Astrocyte of the spinal cord (primary cell): Measurements from ENCODE around the gene PHF12.

ENCODE experiments used
- DNase-seq: peaks from one replicate; pipeline ENCODE4 v3.0.0; 2011; ENCODE audit warnings: low read depth, low spot score
- H3K4me3 ChIP-seq: 2 replicates; pipeline ENCODE4 v1.5.1; 2011; ENCODE audit warnings: low read depth, mild to moderate bottlenecking, low read length, moderate library complexity
- in situ Hi-C: cut with HindIII; loops from 2 replicates; pipeline ENCODE4 v1.10.0; 2017; ENCODE audit warnings: low sequenced_read_pairs
- TF ChIP-seq, protein P1 (sequence below): IDR thresholded peaks from 2 replicates; pipeline ENCODE4 v1.5.1; 2012; ENCODE audit warnings: low read depth, mild to moderate bottlenecking, low read length, inconsistent platforms

Gene PHF12

DNA sequence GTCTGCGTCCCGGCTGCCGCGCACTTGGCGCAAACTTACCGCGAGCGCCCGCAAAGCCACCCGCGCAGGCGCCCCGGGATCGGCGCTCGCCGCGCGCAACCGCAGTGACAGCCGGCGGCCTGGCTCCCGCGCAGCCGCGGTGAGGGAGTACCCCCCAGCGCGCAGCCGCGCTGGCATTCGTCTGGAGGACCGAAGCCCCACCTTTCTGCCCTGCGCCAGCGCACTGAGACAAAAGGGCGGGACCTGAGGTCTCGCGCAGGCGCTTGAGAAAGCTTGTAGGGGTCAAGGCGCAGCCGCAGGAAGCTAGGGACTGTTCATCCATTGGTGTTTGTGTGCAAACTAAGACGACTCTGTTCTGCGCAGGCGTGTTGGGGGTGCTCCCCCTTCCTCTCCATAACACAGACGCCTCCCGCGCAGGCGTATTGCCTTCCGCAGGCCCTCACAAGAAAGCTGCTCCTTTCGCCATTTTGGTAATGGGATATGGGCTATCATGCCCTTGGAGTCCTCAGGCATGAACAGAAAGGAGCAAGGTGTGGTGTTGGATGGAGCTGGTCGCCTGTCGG is at the start of gene PHF12:
Gene PHF12 (minus strand): TSS at position 91 of the 563 bp plus-strand sequence. CDS start 558 bp downstream, outside the sequence.
- peak; percentile 100 for DNase-seq
- TF ChIP-seq, protein P1, sequence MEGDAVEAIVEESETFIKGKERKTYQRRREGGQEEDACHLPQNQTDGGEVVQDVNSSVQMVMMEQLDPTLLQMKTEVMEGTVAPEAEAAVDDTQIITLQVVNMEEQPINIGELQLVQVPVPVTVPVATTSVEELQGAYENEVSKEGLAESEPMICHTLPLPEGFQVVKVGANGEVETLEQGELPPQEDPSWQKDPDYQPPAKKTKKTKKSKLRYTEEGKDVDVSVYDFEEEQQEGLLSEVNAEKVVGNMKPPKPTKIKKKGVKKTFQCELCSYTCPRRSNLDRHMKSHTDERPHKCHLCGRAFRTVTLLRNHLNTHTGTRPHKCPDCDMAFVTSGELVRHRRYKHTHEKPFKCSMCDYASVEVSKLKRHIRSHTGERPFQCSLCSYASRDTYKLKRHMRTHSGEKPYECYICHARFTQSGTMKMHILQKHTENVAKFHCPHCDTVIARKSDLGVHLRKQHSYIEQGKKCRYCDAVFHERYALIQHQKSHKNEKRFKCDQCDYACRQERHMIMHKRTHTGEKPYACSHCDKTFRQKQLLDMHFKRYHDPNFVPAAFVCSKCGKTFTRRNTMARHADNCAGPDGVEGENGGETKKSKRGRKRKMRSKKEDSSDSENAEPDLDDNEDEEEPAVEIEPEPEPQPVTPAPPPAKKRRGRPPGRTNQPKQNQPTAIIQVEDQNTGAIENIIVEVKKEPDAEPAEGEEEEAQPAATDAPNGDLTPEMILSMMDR: no peak
- in situ Hi-C loops: no loop called here
- H3K4me3 ChIP-seq: peak within 1 kb of the TSS; percentile 88

DNA sequence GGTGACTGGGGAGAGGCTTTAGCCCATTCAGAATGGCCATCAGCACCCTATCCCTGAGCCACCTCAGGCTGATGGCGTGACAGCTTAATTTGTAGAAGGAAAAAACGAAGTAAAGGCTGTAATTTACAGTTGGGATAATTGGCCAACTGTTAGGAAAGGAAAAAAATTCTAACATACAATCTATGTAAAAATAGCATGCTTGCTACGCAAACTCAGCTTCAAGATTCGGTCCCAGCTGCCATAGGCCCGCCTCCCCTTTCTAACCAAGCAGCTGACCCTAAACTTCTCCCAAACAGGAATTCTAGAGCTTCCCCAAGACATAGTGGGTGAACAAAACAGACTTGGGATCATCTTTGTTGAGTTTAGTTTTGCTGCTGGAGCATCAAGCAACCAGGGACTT is 49.7 kb upstream of the PHF12 start:
- in situ Hi-C loops: no loop called here
- TF ChIP-seq, protein P1: no peak
- DNase-seq: no peak
- no peak overlapping the region for H3K4me3 ChIP-seq

DNA sequence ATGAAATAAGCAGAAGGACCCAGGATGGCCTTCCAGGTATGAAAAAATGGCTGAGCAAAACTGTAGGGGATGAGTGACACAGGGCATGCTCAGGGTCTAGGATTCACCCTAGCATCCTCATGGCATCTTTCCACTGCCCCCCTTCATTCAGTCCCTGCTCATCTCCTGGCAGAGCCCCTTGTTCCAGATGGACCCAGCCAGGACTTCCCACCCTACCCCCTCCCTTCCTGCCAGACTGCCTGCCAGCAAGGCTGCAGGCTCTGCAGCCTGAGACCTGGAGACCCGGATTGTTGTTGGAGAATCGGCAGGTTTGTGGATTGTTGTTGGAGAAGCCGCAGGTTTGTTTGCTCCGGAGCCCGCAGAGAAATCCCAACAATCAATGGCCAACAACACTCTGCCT is 47.9 kb upstream of the PHF12 start:
- TF ChIP-seq, protein P1: no peak
- in situ Hi-C loops: no loop called here
- DNase-seq: no peak
- no peak overlapping the region for H3K4me3 ChIP-seq

DNA sequence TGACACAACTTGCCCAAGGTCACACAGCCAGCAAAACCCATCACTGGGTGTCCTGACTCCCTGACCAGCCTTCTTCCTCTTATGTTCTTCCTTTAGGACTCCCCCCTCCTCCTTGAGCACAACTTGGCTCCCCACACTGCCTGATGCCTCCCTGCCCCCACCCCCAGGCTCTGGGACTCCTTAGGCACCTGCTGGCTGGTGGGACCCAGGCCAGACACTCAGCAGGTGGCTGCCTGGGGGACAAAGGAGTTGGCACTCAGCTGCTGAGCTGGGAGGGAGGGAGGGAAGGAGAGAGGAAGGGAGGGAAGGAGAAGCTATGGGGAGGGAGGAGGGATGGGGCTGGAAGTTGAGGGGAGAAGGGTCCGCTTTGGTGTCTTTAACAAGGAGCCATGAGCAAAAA is 46.5 kb upstream of the PHF12 start:
- DNase-seq: no peak
- in situ Hi-C loops: no loop called here
- no peak overlapping the region for H3K4me3 ChIP-seq
- TF ChIP-seq, protein P1: no peak

DNA sequence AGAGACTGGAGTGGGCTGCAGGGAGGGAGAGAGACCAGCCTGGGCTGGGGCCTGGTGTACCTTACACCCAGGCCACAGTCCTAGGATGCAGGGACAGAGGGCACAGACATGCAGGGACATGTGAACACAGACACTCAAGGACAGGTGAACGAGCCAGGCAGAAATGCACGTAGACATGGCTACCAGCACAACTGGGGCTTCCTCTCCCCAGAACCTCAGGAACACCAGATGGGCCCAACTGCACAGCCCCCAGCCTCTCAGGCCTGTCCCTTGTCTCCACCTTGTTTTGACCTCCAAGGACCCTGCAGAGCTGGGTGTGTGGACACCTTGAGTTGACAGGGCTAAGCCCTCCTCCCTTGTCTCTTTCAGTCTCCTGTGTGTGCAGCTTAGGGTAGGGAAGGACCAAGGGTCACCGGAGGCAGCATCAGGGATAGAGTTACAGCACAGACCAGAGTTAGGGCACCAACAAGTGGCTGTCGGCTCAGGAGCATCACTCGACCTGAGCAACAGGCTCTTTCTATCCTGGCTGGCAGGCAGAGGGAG is 45.3 kb upstream of the PHF12 start:
- in situ Hi-C loops: no loop called here
- TF ChIP-seq, protein P1: no peak
- H3K4me3 ChIP-seq: no peak overlapping the region
- DNase-seq: no peak

DNA sequence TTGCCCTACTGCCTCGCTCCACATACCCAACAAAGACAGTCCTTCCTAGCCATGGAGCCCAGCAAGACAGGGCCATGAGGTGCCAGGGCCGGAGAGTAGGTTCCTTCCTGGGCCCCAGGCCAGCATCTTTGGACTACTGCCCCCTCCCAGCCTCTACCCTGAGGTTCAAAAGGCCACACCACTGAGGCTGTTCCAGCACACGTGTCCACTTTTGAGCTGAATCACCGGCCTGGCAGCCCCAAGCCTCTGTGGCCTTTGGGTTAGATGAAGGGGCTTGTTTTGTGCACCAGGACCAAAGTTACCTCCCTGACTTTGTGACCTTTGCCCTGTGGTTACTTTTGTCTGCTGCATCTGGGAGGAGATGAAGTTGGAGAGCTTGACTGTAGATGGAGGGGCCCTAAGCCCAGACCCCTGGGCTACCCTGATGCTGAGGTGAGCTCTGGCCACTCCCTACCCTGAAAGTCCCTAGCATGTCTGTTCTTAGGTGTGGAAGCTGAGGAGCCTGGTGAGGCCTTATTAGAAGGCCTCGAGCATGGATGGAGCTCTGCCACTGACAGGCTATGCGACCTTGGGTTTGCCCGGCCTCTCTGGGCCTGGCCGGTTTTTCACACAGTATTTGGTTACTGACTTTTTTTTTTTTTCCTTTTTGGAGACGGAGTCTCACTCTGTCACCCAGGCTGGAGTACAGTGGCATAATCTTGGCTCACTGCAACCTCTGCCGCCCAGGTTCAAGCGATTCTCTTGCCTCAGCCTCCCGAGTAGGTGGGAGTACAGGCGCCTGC is 42.5 kb upstream of the PHF12 start:
- no peak overlapping the region for H3K4me3 ChIP-seq
- DNase-seq: no peak
- in situ Hi-C loops: no loop called here
- TF ChIP-seq, protein P1: no peak
